Osteoblast (primary cell): ENCODE data around the gene SCN8A. TPM values are rescaled to one million over a fixed set of nuclear protein-coding genes. Genes with fewer than 3 reads are reported as not detected.

ENCODE experiments used
- DNase-seq: peaks from one replicate; pipeline ENCODE4 v3.0.0; 2011; ENCODE audit warnings: low spot score, mixed read lengths; ENCODE audit not compliant: insufficient read length; ENCODE audit errors: missing footprints
- H2AFZ ChIP-seq: 2 replicates; pipeline ENCODE4 v1.6.0; 2011; ENCODE audit warnings: mild to moderate bottlenecking, low read length
- H3K27ac ChIP-seq: 2 replicates; pipeline ENCODE4 v1.5.1; 2011; ENCODE audit warnings: mild to moderate bottlenecking, low read depth, low read length, moderate library complexity
- H3K27me3 ChIP-seq: 2 replicates; pipeline ENCODE4 v1.6.0; 2012; ENCODE audit warnings: mild to moderate bottlenecking, control low read depth, inconsistent platforms, low read length, moderate library complexity; ENCODE audit not compliant: insufficient read depth
- H3K36me3 ChIP-seq: 2 replicates; pipeline ENCODE4 v1.5.1; 2011; ENCODE audit warnings: mild to moderate bottlenecking, low read length, control low read depth, moderate library complexity; ENCODE audit not compliant: insufficient read depth
- H3K4me1 ChIP-seq: 2 replicates; pipeline ENCODE4 v1.5.1; 2011; ENCODE audit warnings: mild to moderate bottlenecking, low read length, control low read depth, moderate library complexity; ENCODE audit not compliant: insufficient read depth
- H3K4me2 ChIP-seq: 2 replicates; pipeline ENCODE4 v1.6.0; 2011; ENCODE audit warnings: mild to moderate bottlenecking, low read length; ENCODE audit not compliant: insufficient read depth
- H3K4me3 ChIP-seq: fragments of 200-600 bp; sonication (generic); 3 replicates; pipeline ENCODE4 v1.5.1; 2012; ENCODE audit warnings: mild to moderate bottlenecking, low read length, inconsistent platforms; ENCODE audit not compliant: insufficient read depth
- H3K79me2 ChIP-seq: 2 replicates; pipeline ENCODE4 v1.6.0; 2012; ENCODE audit warnings: mild to moderate bottlenecking, low read length, control low read depth, inconsistent platforms; ENCODE audit not compliant: insufficient read depth
- H3K9me3 ChIP-seq: 2 replicates; pipeline ENCODE4 v1.5.1; 2011; ENCODE audit warnings: low read depth, low read length, control low read depth
- H4K20me1 ChIP-seq: 2 replicates; pipeline ENCODE4 v1.6.0; 2012; ENCODE audit warnings: mild to moderate bottlenecking, low read length, control low read depth; ENCODE audit not compliant: insufficient read depth
- total RNA-seq: library from RNA; depleted of rRNA; stranded (reverse); fragments of >200 nt; gene quantifications from 2 replicates; pipeline ENCODE4 v1.2.3, GENCODE V29; 2012
- TF ChIP-seq, protein P1 (sequence below): IDR thresholded peaks from 2 replicates; pipeline ENCODE4 v1.5.1; 2011; ENCODE audit warnings: mild to moderate bottlenecking, low read depth, low read length, moderate library complexity; ENCODE audit errors: extremely low read depth

The SCN8A gene
- total RNA-seq, 1 donor, result 26.4 TPM

DNA sequence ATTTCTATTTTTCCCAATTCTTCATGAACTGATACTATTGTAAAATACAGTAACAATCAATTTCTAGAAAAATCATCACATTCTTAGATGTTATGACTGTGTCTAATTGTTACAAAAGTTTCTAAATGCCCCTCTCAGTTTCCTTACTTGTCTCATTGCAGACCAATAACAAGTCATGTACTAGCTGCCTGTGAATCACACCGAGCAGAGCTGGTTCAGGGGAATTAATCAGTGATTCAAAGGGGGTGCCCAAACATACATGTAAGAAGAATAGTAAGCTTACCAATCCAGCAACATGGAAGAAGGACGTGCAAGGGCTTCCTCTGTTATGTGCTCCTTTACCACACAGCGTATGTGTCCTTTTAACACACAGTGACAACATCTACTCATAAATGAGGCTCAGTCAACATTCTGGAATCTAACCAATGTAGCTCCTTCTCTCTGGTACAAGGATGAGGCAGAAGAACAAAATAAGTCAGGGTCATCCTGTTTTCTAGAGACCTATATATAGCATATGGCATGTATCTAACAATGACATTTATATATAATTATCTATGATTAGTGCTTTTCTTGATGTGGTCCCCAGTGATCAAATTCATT lies 126.4 kb downstream of the SCN8A start:
- H3K27me3 ChIP-seq, result no peaks in the 10 kb centered on the region
- H3K36me3 ChIP-seq, result peaks cover 9% of the 10 kb centered on the region
- H4K20me1 ChIP-seq, result no peaks in the 10 kb centered on the region
- peaks cover 18% of the 10 kb centered on the region for H3K4me1 ChIP-seq
- no peak overlapping the region for H3K4me3 ChIP-seq
- H3K9me3 ChIP-seq, result no peaks in the 10 kb centered on the region
- no peak overlapping the region for H3K27ac ChIP-seq
- H2AFZ ChIP-seq, result no peak overlapping the region
- no peak for DNase-seq
- no peak overlapping the region for H3K4me2 ChIP-seq
- TF ChIP-seq, protein P1, sequence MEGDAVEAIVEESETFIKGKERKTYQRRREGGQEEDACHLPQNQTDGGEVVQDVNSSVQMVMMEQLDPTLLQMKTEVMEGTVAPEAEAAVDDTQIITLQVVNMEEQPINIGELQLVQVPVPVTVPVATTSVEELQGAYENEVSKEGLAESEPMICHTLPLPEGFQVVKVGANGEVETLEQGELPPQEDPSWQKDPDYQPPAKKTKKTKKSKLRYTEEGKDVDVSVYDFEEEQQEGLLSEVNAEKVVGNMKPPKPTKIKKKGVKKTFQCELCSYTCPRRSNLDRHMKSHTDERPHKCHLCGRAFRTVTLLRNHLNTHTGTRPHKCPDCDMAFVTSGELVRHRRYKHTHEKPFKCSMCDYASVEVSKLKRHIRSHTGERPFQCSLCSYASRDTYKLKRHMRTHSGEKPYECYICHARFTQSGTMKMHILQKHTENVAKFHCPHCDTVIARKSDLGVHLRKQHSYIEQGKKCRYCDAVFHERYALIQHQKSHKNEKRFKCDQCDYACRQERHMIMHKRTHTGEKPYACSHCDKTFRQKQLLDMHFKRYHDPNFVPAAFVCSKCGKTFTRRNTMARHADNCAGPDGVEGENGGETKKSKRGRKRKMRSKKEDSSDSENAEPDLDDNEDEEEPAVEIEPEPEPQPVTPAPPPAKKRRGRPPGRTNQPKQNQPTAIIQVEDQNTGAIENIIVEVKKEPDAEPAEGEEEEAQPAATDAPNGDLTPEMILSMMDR, result no peak
- H3K79me2 ChIP-seq, result no peaks in the 10 kb centered on the region

DNA sequence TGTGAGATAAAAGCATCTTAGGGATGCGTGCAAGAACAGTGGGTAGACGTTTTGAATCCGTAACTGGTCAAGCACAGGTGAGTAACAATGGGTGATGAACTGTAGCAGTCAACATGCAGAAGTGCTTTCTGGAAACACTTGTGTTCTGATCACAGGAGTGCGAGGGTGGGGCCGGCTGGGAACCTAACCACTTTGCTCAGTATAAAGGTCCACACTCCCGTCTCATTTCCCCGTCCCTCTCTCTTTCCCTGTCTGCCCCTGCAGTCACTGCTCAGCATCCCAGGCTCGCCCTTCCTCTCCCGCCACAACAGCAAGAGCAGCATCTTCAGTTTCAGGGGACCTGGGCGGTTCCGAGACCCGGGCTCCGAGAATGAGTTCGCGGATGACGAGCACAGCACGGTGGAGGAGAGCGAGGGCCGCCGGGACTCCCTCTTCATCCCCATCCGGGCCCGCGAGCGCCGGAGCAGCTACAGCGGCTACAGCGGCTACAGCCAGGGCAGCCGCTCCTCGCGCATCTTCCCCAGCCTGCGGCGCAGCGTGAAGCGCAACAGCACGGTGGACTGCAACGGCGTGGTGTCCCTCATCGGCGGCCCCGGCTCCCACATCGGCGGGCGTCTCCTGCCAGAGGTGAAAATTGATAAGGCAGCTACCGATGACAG lies 130.4 kb downstream of the SCN8A start:
- peak; percentile 90 for DNase-seq
- peak overlapping the region; percentile 70 for H3K4me3 ChIP-seq

DNA sequence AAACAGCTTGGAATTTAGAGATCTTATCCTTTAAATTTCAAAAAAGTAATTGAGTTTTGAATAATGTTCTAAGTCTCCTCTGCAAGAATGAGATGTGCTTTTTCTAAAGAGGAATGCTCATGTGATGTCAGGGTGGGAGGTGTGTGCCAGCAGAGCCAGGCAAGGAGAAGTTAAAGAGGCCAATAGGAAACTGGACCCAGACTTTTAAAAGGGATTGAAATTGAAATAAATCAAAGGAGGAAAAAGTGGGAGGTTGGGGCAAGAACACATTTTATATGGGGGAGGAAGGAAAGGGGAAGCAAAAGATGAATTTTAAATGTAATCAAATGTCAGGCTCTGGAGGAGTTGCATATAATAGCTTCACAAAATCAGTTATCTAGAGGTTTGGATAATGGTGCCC lies 131.4 kb downstream of the SCN8A start:
- Histone ChIP-seq H4K20me1 (no peaks in the 10 kb centered on the region), H2AFZ (no peak overlapping the region), H3K79me2 (no peaks in the 10 kb centered on the region), H3K27me3 (no peaks in the 10 kb centered on the region), H3K27ac (no peak overlapping the region), H3K9me3 (no peaks in the 10 kb centered on the region), H3K36me3 (peaks cover 22% of the 10 kb centered on the region), H3K4me1 (peaks cover 2% of the 10 kb centered on the region), H3K4me2 (no peak overlapping the region), H3K4me3 (no peak overlapping the region)
- TF ChIP-seq, protein P1, result no peak
- no peak for DNase-seq

More for the DNA sequence above, 130.4 kb downstream of the SCN8A start:
- Histone ChIP-seq H3K9me3 (no peaks in the 10 kb centered on the region), H3K27ac (no peak overlapping the region), H3K4me2 (peak overlapping the region; percentile 80), H3K4me1 (peaks cover 2% of the 10 kb centered on the region), H3K36me3 (peaks cover 22% of the 10 kb centered on the region), H3K79me2 (no peaks in the 10 kb centered on the region), H3K27me3 (no peaks in the 10 kb centered on the region), H4K20me1 (no peaks in the 10 kb centered on the region), H2AFZ (peak overlapping the region; percentile 76)
- TF ChIP-seq, protein P1, result peak; percentile 20

DNA sequence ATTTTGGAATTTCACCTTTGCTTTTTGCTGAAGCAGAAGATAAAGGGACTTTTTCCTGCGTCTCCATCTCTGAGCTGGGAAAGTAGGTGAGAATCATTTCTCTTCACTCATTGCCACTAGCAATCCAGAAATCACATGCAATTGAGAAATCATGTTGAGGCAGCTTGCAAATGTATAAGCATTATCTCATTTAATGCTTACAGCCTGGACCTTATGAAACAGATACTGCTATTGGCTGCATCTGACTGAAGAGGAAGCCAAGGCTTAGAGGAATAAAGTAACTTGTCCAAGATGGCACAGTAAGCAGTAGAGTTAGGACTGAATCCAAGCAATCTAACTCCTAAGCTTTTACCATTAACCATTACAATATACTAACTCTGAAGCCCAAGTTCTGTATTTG lies 135.1 kb downstream of the SCN8A start:
- Histone ChIP-seq H4K20me1 (no peaks in the 10 kb centered on the region), H2AFZ (no peak overlapping the region), H3K36me3 (peaks cover 18% of the 10 kb centered on the region), H3K4me2 (no peak overlapping the region), H3K79me2 (no peaks in the 10 kb centered on the region), H3K27ac (no peak overlapping the region), H3K27me3 (no peaks in the 10 kb centered on the region), H3K4me3 (no peak overlapping the region), H3K4me1 (peaks cover 1% of the 10 kb centered on the region), H3K9me3 (no peaks in the 10 kb centered on the region)
- TF ChIP-seq, protein P1, result no peak
- no peak for DNase-seq
